HepG2 (cell line): ENCODE data around the gene CTDSPL2. TPM values are rescaled to one million over a fixed set of nuclear protein-coding genes. Genes with fewer than 3 reads are reported as not detected.

Experiments
- ATAC-seq: fragments of 200-7000 bp; cut with Tn5 transposase; 3 replicates; pipeline ENCODE4 v1.9.1; 2020; ENCODE audit warnings: mild to moderate bottlenecking, moderate library complexity
- BruUV-seq: library from RNA; stranded (reverse); fragments of 400-500 nt; replicated peaks from 2 replicates; lab custom pipeline; 2021; lab: Mats Ljungman, UMichigan
- CTCF ChIA-PET: fragments of 300-600 bp; formaldehyde crosslinking; extraction: SDS; loops from one replicate; lab custom pipeline; 2021; ENCODE audit warnings: low total read pairs, inconsistent platforms, low intra/inter-chr PET ratio; lab: Yijun Ruan, JAX
- POLR2A ChIA-PET: fragments of 350-600 bp; sonication (Branson Sonifier 250); formaldehyde crosslinking; loops from one replicate; lab custom pipeline; 2020; ENCODE audit warnings: antibody characterized with exemption, inconsistent platforms; lab: Yijun Ruan, JAX
- DNase-seq: peaks from one replicate; pipeline ENCODE4 v3.0.0-alpha.2; 2015; ENCODE audit warnings: low spot score
- FAIRE-seq: peaks from 3 replicates; lab custom pipeline; 2011; peaks lifted over from hg19 to GRCh38; lab: Jason Lieb, UNC
- H2AFZ ChIP-seq: one replicate; pipeline ENCODE4 v1.6.1; 2011; ENCODE audit warnings: low read length, inconsistent platforms
- H3K27ac ChIP-seq: fragments of 300-600 bp; 3 replicates; pipeline ENCODE4 v1.8.0; 2011; ENCODE audit warnings: mixed run types, mild to moderate bottlenecking, mixed read lengths, low read length, inconsistent platforms; ENCODE audit not compliant: insufficient read depth; ENCODE audit errors: extremely low read length
- H3K27me3 ChIP-seq, 2 experiments: fragments of 200-600 bp in 1 of 2; 2 replicates in 1 of 2; 3 replicates in 1 of 2; pipeline versions ENCODE4 v1.6.0 to v1.8.0; 2011; ENCODE audit warnings: low read length in 2 of 2, mild to moderate bottlenecking in 2 of 2, moderate library complexity in 2 of 2, inconsistent platforms in 1 of 2; ENCODE audit not compliant: insufficient read depth in 2 of 2, control insufficient read depth in 1 of 2
- H3K36me3 ChIP-seq, 2 experiments: fragments of 200-600 bp in 1 of 2; replicated peaks in 1 of 2; 2 replicates in 1 of 2; 3 replicates in 1 of 2; pipeline versions ENCODE4 v1.5.1 to v1.8.0; 2011; ENCODE audit warnings: low read length in 2 of 2, inconsistent platforms in 1 of 2; ENCODE audit not compliant: insufficient read depth in 2 of 2, control insufficient read depth in 1 of 2
- H3K4me1 ChIP-seq: 2 replicates; pipeline ENCODE4 v1.5.1; 2012; ENCODE audit warnings: low read length, inconsistent platforms; ENCODE audit not compliant: insufficient read depth
- H3K4me2 ChIP-seq: 2 replicates; pipeline ENCODE4 v1.6.0; 2011; ENCODE audit warnings: low read depth, low read length, inconsistent platforms
- H3K4me3 ChIP-seq, 3 experiments: fragments of 200-600 bp in 1 of 3; sonication (generic), shearing (Covaris generic) in 1 of 3; replicated peaks in 1 of 3; 2 replicates each; pipeline ENCODE4 v1.5.1; 2011 to 2016; ENCODE audit warnings: low read length in 3 of 3, inconsistent platforms in 2 of 3, low read depth in 2 of 3, mild to moderate bottlenecking in 2 of 3, control low read depth in 1 of 3, mixed read lengths in 1 of 3; ENCODE audit not compliant: insufficient read depth in 1 of 3
- H3K79me2 ChIP-seq: one replicate; pipeline ENCODE4 v1.6.1; 2011; ENCODE audit warnings: low read length, inconsistent platforms; ENCODE audit not compliant: insufficient read depth
- H3K9ac ChIP-seq: 2 replicates; pipeline ENCODE4 v1.6.0; 2011; ENCODE audit warnings: mild to moderate bottlenecking, low read depth, low read length, inconsistent platforms; ENCODE audit not compliant: insufficient read depth
- H3K9me3 ChIP-seq: 2 replicates; pipeline ENCODE4 v1.5.1; 2012; ENCODE audit warnings: mild to moderate bottlenecking, low read length
- H4K20me1 ChIP-seq: 2 replicates; pipeline ENCODE4 v1.6.0; 2011; ENCODE audit warnings: inconsistent platforms, mild to moderate bottlenecking, low read length, moderate library complexity; ENCODE audit not compliant: insufficient read depth
- HMGXB4 ChIP-seq, 2 experiments: sonication (generic) in 1 of 2; formaldehyde crosslinking in 1 of 2; IDR thresholded peaks; 2 replicates each; pipeline versions ENCODE4 v1.4.0 to v1.6.1; 2018 to 2020; ENCODE audit warnings: missing genetic modification reagents in 2 of 2, borderline replicate concordance in 1 of 2, low read depth in 1 of 2, mild to moderate bottlenecking in 1 of 2, missing biosample characterization in 1 of 2
- HNRNPK ChIP-seq: fragments of 200-400 bp; formaldehyde crosslinking; IDR thresholded peaks from 2 replicates; pipeline ENCODE4 v1.6.1; 2018; ENCODE audit warnings: low read length, low read depth, moderate library complexity, mild to moderate bottlenecking; ENCODE audit not compliant: poor library complexity, severe bottlenecking
- ZNF121 ChIP-seq: sonication (generic); formaldehyde crosslinking; IDR thresholded peaks from 2 replicates; pipeline ENCODE4 v1.5.0; 2020; ENCODE audit warnings: mild to moderate bottlenecking, missing genetic modification reagents
- ZNF770 ChIP-seq: sonication (generic); formaldehyde crosslinking; IDR thresholded peaks from 2 replicates; pipeline ENCODE4 v1.5.0; 2020; ENCODE audit warnings: mild to moderate bottlenecking, missing genetic modification reagents
- WGBS: methylation state at CpG from one replicate; pipeline ENCODE4 v1.1.6; 2017; ENCODE audit warnings: low lambda C conversion rate; 5-methylcytosine and 5-hydroxymethylcytosine counted together
- in situ Hi-C: cut with HindIII; loops from 2 replicates; pipeline ENCODE4 v1.10.0; 2017; ENCODE audit warnings: low pct_unique_long_range_greater_than_20kb; ENCODE audit not compliant: extremely low pct_ligation_motif_present
- intact Hi-C: fragments of 100-400 bp; cut with micrococcal nuclease; formaldehyde crosslinking; loops from one replicate; pipeline ENCODE4 v1.10.0; 2022; ENCODE audit not compliant: unreplicated experiment
- polyA plus RNA-seq, 8 experiments: library from polyadenylated mRNA; depleted of rRNA in 3 of 8; stranded (reverse) in 7 of 8; unstranded in 1 of 8; fragments of >200 nt; fragmentation: Illumina TruSeq in 4 of 8; extraction: Trizol in 4 of 8; gene quantifications; 2 replicates each; pipeline versions ENCODE4 v1.2.1 to v1.2.3, GENCODE V29; 2011 to 2016; ENCODE audit warnings: low read depth in 4 of 8, missing spikeins in 1 of 8, mixed read lengths in 1 of 8; ENCODE audit not compliant: insufficient read depth in 1 of 8
- total RNA-seq, 5 experiments: library from RNA; depleted of rRNA; stranded (reverse); fragments of >200 nt; fragmentation: Illumina TruSeq; extraction: Trizol; gene quantifications; 2 replicates each; pipeline ENCODE4 v1.2.3, GENCODE V29; 2016; ENCODE audit warnings: low read depth in 1 of 5

The CTDSPL2 gene
- total and polyA plus RNA-seq, 2 of the 13 experiments (the other 11 are each of a cell fraction or from before 2014, with no cell fraction given): 37.4 to 56.2 TPM

GRCh38 chr15:44385344-44385942 is 42.0 kb upstream of the CTDSPL2 start:
- Histone ChIP-seq H3K79me2 (no peaks in the 10 kb centered on the region), H3K9ac (no peak overlapping the region), H4K20me1 (no peaks in the 10 kb centered on the region), H3K4me2 (no peak overlapping the region), H3K4me1 (0 out of 2 replicates have a peak, but pooled peaks cover 5% of the 10 kb centered on the region), H3K27ac (no peak overlapping the region), H3K4me3 (no peak overlapping the region), H3K27me3 (no peaks in the 10 kb centered on the region), H3K9me3 (no peaks in the 10 kb centered on the region), H2AFZ (no peak overlapping the region), H3K36me3 (peaks cover 2 to 4% of the 10 kb centered on the region in 2 experiments; a peak in 2 of 5 replicates)
- WGBS: 89% methylated on average over 1 of the region's 1 CpG
- BruUV-seq: no TSS peak
- intact Hi-C loops (no loop called here), in situ Hi-C loops (no loop called here)
- TF ChIP-seq HNRNPK: peak; percentile 76
- no peak for TF ChIP-seq HMGXB4 (CRISPR knock-in tag; IDR thresholded peaks at IDR 0.05; ENCODE audit: borderline replicate concordance in 1 of 2, low read depth in 1 of 2)
- peak; percentile 51; the same call in 1 of the 2 replicates for TF ChIP-seq ZNF770 (CRISPR knock-in tag)
- peak; percentile 72 for TF ChIP-seq ZNF121 (CRISPR knock-in tag)
- ATAC-seq (no peak), FAIRE-seq (no peak), DNase-seq (no peak)
- ChIA-PET POLR2A (no interaction called here), CTCF (no interaction called here)
